ENCODE measurements around the gene APOB.

APOB gene

GRCh38 chr2:21043744-21044532, at the start of gene APOB:
APOB (minus strand) TSS chr2:21044073; CDS start chr2:21043945, 128 bp downstream.
- TF ChIP-seq CTCF (IDR thresholded peaks at IDR 0.05; ENCODE audit: low read depth, low read length, missing control alignments), result no peak
- in situ Hi-C loops (cut with HindIII; ENCODE audit: low pct_ligation_motif_present, low sequenced_read_pairs), result no loop called here
- Histone ChIP-seq H3K27ac (no peak within 1 kb of the TSS), H3K36me3 (replicated peaks) (no peaks in the 10 kb centered on the region), H3K4me3 (ENCODE audit: low read depth, low read length) (no peak within 1 kb of the TSS), H3K27me3 (replicated peaks) (peaks cover 10% of the 10 kb centered on the region)
- no peak for DNase-seq

GRCh38 chr2:21092308-21092869, 48.5 kb upstream of the APOB start:
- no peak for TF ChIP-seq CTCF (IDR thresholded peaks at IDR 0.05; ENCODE audit: low read depth, low read length, missing control alignments)
- H3K27me3 ChIP-seq (replicated peaks), result no peaks in the 10 kb centered on the region
- H3K36me3 ChIP-seq (replicated peaks), result no peaks in the 10 kb centered on the region
- H3K27ac ChIP-seq, result no peak overlapping the region
- no peak for DNase-seq
- no peak overlapping the region for H3K4me3 ChIP-seq (ENCODE audit: low read depth, low read length)
- in situ Hi-C loops (cut with HindIII; ENCODE audit: low pct_ligation_motif_present, low sequenced_read_pairs), result no loop called here

- TF ChIP-seq CTCF (IDR thresholded peaks at IDR 0.05; ENCODE audit: low read depth, low read length, missing control alignments), result no peak
- in situ Hi-C loops (cut with HindIII; ENCODE audit: low pct_ligation_motif_present, low sequenced_read_pairs), result no loop called here
- no peaks in the 10 kb centered on the region for H3K27me3 ChIP-seq (replicated peaks)
Measured at GRCh38 chr2:21084401-21084800, 40.5 kb upstream of the APOB start.

GRCh38 chr2:21083482-21083881, 39.6 kb upstream of the APOB start:
- TF ChIP-seq CTCF (IDR thresholded peaks at IDR 0.05; ENCODE audit: low read depth, low read length, missing control alignments), result no peak
- no peaks in the 10 kb centered on the region for H3K27me3 ChIP-seq (replicated peaks)
- no peak overlapping the region for H3K27ac ChIP-seq
- H3K4me3 ChIP-seq (ENCODE audit: low read depth, low read length), result no peak overlapping the region
- H3K36me3 ChIP-seq (replicated peaks), result no peaks in the 10 kb centered on the region
- no peak for DNase-seq
- in situ Hi-C loops (cut with HindIII; ENCODE audit: low pct_ligation_motif_present, low sequenced_read_pairs), result no loop called here

More at GRCh38 chr2:21084401-21084800, 40.5 kb upstream of the APOB start:
- H3K4me3 ChIP-seq (ENCODE audit: low read depth, low read length), result no peak overlapping the region
- no peak for DNase-seq
- H3K27ac ChIP-seq, result no peak overlapping the region
- H3K36me3 ChIP-seq (replicated peaks), result no peaks in the 10 kb centered on the region

GRCh38 chr2:21078296-21078695, 34.4 kb upstream of the APOB start:
- H3K4me3 ChIP-seq (ENCODE audit: low read depth, low read length), result no peak overlapping the region
- in situ Hi-C loops (cut with HindIII; ENCODE audit: low pct_ligation_motif_present, low sequenced_read_pairs), result no loop called here

More at GRCh38 chr2:21078296-21078695, 34.4 kb upstream of the APOB start:
- no peak for TF ChIP-seq CTCF (IDR thresholded peaks at IDR 0.05; ENCODE audit: low read depth, low read length, missing control alignments)
- no peaks in the 10 kb centered on the region for H3K36me3 ChIP-seq (replicated peaks)
- no peak overlapping the region for H3K27ac ChIP-seq
- H3K27me3 ChIP-seq (replicated peaks), result no peaks in the 10 kb centered on the region
- DNase-seq, result no peak

All from brain microvascular endothelial cell (primary cell).